ENCODE measurements around the gene DIDO1.
A peak's percentile ranks its signal among the peaks of the same experiment; 100 is the strongest.

Gene DIDO1

GRCh38 chr20:62957136-62958117 is 31.1 kb upstream of the DIDO1 start:
- no peak for DNase-seq
- Mint-ChIP-seq H3K27ac (no peak overlapping the region), H3K4me1 (ENCODE audit: low read depth) (peaks cover 23% of the 10 kb centered on the region), H3K27me3 (no peaks in the 10 kb centered on the region), H3K9me3 (no peaks in the 10 kb centered on the region), H3K36me3 (ENCODE audit: low read depth) (peaks cover 27% of the 10 kb centered on the region), H3K4me3 (no peak overlapping the region)

- no peaks in the 10 kb centered on the region for H3K9me3 Mint-ChIP-seq
- H3K4me1 Mint-ChIP-seq (ENCODE audit: low read depth) = peaks cover 27% of the 10 kb centered on the region
- DNase-seq = no peak
- no peak overlapping the region for H3K27ac Mint-ChIP-seq
- no peaks in the 10 kb centered on the region for H3K27me3 Mint-ChIP-seq
- H3K4me3 Mint-ChIP-seq = no peak overlapping the region
- H3K36me3 Mint-ChIP-seq (ENCODE audit: low read depth) = peaks cover 23% of the 10 kb centered on the region
Measured at GRCh38 chr20:62956387-62957135, 30.3 kb upstream of the DIDO1 start.

GRCh38 chr20:62955519-62956386 is 29.4 kb upstream of the DIDO1 start:
- Mint-ChIP-seq H3K36me3 (ENCODE audit: low read depth) (peaks cover 26% of the 10 kb centered on the region), H3K4me1 (ENCODE audit: low read depth) (peaks cover 30% of the 10 kb centered on the region), H3K9me3 (no peaks in the 10 kb centered on the region), H3K27ac (no peak overlapping the region), H3K27me3 (no peaks in the 10 kb centered on the region), H3K4me3 (no peak overlapping the region)
- DNase-seq = no peak

GRCh38 chr20:62953839-62954703 is 27.8 kb upstream of the DIDO1 start:
- Mint-ChIP-seq H3K27me3 (no peaks in the 10 kb centered on the region), H3K36me3 (ENCODE audit: low read depth) (peaks cover 38% of the 10 kb centered on the region), H3K9me3 (no peaks in the 10 kb centered on the region), H3K4me1 (ENCODE audit: low read depth) (peaks cover 28% of the 10 kb centered on the region), H3K27ac (peak overlapping the region; percentile 88), H3K4me3 (peak overlapping the region; percentile 77)
- DNase-seq = peak; percentile 67

- H3K27me3 Mint-ChIP-seq = no peaks in the 10 kb centered on the region
- peak overlapping the region; percentile 88 for H3K27ac Mint-ChIP-seq
- DNase-seq = peak; percentile 49
- no peaks in the 10 kb centered on the region for H3K9me3 Mint-ChIP-seq
- peaks cover 46% of the 10 kb centered on the region for H3K36me3 Mint-ChIP-seq (ENCODE audit: low read depth)
- H3K4me3 Mint-ChIP-seq = peak overlapping the region; percentile 77
- peaks cover 28% of the 10 kb centered on the region for H3K4me1 Mint-ChIP-seq (ENCODE audit: low read depth)
Measured at GRCh38 chr20:62952968-62953838, 26.9 kb upstream of the DIDO1 start.

GRCh38 chr20:62952373-62952967 is 26.2 kb upstream of the DIDO1 start, which contains the start of gene SLC17A9:
Gene SLC17A9, plus strand, starts transcription at chr20:62952709. Its CDS starts 122 bp downstream, at chr20:62952831.
- H3K4me1 Mint-ChIP-seq (ENCODE audit: low read depth) = peaks cover 28% of the 10 kb centered on the region
- H3K4me3 Mint-ChIP-seq = peak within 1 kb of the TSS; percentile 77
- H3K9me3 Mint-ChIP-seq = no peaks in the 10 kb centered on the region
- no peaks in the 10 kb centered on the region for H3K27me3 Mint-ChIP-seq
- DNase-seq = peak; percentile 72
- H3K27ac Mint-ChIP-seq = peak within 1 kb of the TSS; percentile 88
- H3K36me3 Mint-ChIP-seq (ENCODE audit: low read depth) = peaks cover 46% of the 10 kb centered on the region

GRCh38 chr20:62951896-62952372 is 25.6 kb upstream of the DIDO1 start:
- Mint-ChIP-seq H3K27me3 (no peaks in the 10 kb centered on the region), H3K27ac (peak overlapping the region; percentile 59), H3K9me3 (no peaks in the 10 kb centered on the region), H3K36me3 (ENCODE audit: low read depth) (peaks cover 51% of the 10 kb centered on the region), H3K4me3 (peak overlapping the region; percentile 77), H3K4me1 (ENCODE audit: low read depth) (peaks cover 30% of the 10 kb centered on the region)
- no peak for DNase-seq

- H3K36me3 Mint-ChIP-seq (ENCODE audit: low read depth) = peaks cover 51% of the 10 kb centered on the region
- H3K4me3 Mint-ChIP-seq = no peak overlapping the region
- H3K9me3 Mint-ChIP-seq = no peaks in the 10 kb centered on the region
- H3K27me3 Mint-ChIP-seq = no peaks in the 10 kb centered on the region
- H3K27ac Mint-ChIP-seq = no peak overlapping the region
- no peak for DNase-seq
- H3K4me1 Mint-ChIP-seq (ENCODE audit: low read depth) = peaks cover 30% of the 10 kb centered on the region
Measured at GRCh38 chr20:62951143-62951895, 25.0 kb upstream of the DIDO1 start.

GRCh38 chr20:62950741-62951140 is 24.4 kb upstream of the DIDO1 start:
- Mint-ChIP-seq H3K4me3 (no peak overlapping the region), H3K36me3 (ENCODE audit: low read depth) (peaks cover 53% of the 10 kb centered on the region), H3K27ac (no peak overlapping the region), H3K4me1 (ENCODE audit: low read depth) (peaks cover 30% of the 10 kb centered on the region), H3K27me3 (no peaks in the 10 kb centered on the region), H3K9me3 (no peaks in the 10 kb centered on the region)
- no peak for DNase-seq

- Mint-ChIP-seq H3K27me3 (no peaks in the 10 kb centered on the region), H3K4me3 (no peak overlapping the region), H3K4me1 (ENCODE audit: low read depth) (peaks cover 30% of the 10 kb centered on the region), H3K9me3 (no peaks in the 10 kb centered on the region), H3K27ac (no peak overlapping the region), H3K36me3 (ENCODE audit: low read depth) (peaks cover 61% of the 10 kb centered on the region)
- no peak for DNase-seq
Measured at GRCh38 chr20:62949962-62950361, 23.7 kb upstream of the DIDO1 start.

- H3K36me3 Mint-ChIP-seq (ENCODE audit: low read depth) = peaks cover 67% of the 10 kb centered on the region
- peaks cover 28% of the 10 kb centered on the region for H3K4me1 Mint-ChIP-seq (ENCODE audit: low read depth)
- no peak overlapping the region for H3K4me3 Mint-ChIP-seq
- DNase-seq = no peak
- no peaks in the 10 kb centered on the region for H3K27me3 Mint-ChIP-seq
- H3K27ac Mint-ChIP-seq = no peak overlapping the region
- H3K9me3 Mint-ChIP-seq = no peaks in the 10 kb centered on the region
Measured at GRCh38 chr20:62949153-62949821, 23.0 kb upstream of the DIDO1 start.
